Transverse colon (tissue), 4 donors: Measurements from ENCODE around the gene RTN4. TPM values are rescaled to one million over a fixed set of nuclear protein-coding genes. Genes with fewer than 3 reads are reported as not detected.

Experiments used
- DNase-seq: peaks from one replicate; pipeline ENCODE4 v3.0.0-alpha.2; 2019
- H3K27ac ChIP-seq, 4 donors: fragments of 200-600 bp; sonication (generic); 2 replicates each; pipeline ENCODE4 v1.5.1; 2016 to 2018; ENCODE audit warnings: inconsistent platforms in 4 of 4
- H3K27me3 ChIP-seq: fragments of 200-600 bp; sonication (generic); 2 replicates; pipeline ENCODE4 v1.5.1; 2017; ENCODE audit warnings: inconsistent platforms
- H3K36me3 ChIP-seq, 4 donors: fragments of 200-600 bp; sonication (generic); 2 replicates each; pipeline ENCODE4 v1.5.1; 2017 to 2019; ENCODE audit warnings: inconsistent platforms in 4 of 4
- H3K4me1 ChIP-seq, 4 donors: fragments of 200-600 bp; sonication (generic); 2 replicates each; pipeline ENCODE4 v1.5.1; 2017 to 2020; ENCODE audit warnings: inconsistent platforms in 4 of 4
- H3K4me3 ChIP-seq, 4 donors: fragments of 200-600 bp; sonication (generic); 1 replicate in 1 of 4; 2 replicates in 3 of 4; pipeline versions ENCODE4 v1.5.1 to v1.6.1; 2017 to 2019; ENCODE audit warnings: inconsistent platforms in 4 of 4
- H3K9me3 ChIP-seq, 2 donors: fragments of 200-600 bp; sonication (generic); 2 replicates each; pipeline ENCODE4 v1.5.1; 2017 to 2019; ENCODE audit warnings: inconsistent platforms in 2 of 2
- CTCF ChIP-seq, 5 experiments: fragments of 200-600 bp in 3 of 5; fragments of 450-650 bp in 2 of 5; sonication (generic) in 3 of 5; IDR thresholded peaks; 1 replicate in 2 of 5; 2 replicates in 3 of 5; pipeline ENCODE4 v1.5.1; 2016 to 2017; ENCODE audit warnings: antibody characterized with exemption in 5 of 5, inconsistent platforms in 3 of 5, mild to moderate bottlenecking in 2 of 5, moderate library complexity in 1 of 5
- EP300 ChIP-seq: sonication (generic); formaldehyde crosslinking; IDR thresholded peaks from one replicate; pipeline ENCODE4 v1.6.1; 2017; ENCODE audit warnings: antibody characterized with exemption, low read depth
- POLR2A ChIP-seq: fragments of 450-650 bp; IDR thresholded peaks from one replicate; pipeline ENCODE4 v1.6.1; 2016; ENCODE audit warnings: antibody characterized with exemption, mild to moderate bottlenecking, moderate library complexity
- POLR2AphosphoS5 ChIP-seq, 3 donors: sonication (generic); formaldehyde crosslinking; IDR thresholded peaks; one replicate each; pipeline ENCODE4 v1.6.1; 2016; ENCODE audit warnings: antibody characterized with exemption in 3 of 3
- WGBS, 2 donors: methylation state at CpG; one replicate each; pipeline ENCODE4 v1.1.5; 2018; ENCODE audit warnings: low coverage in 1 of 2; 5-methylcytosine and 5-hydroxymethylcytosine counted together
- in situ Hi-C, 4 donors: fragments of 200-750 bp; cut with MboI; loops; one replicate each; pipeline versions ENCODE4 v1.15.0 to v1.15.1; 2017; ENCODE audit warnings: low sequenced_read_pairs in 3 of 4, low pct_ligation_motif_present in 1 of 4, low pct_unique_long_range_greater_than_20kb in 1 of 4
- intact Hi-C: fragments of 100-400 bp; cut with DNase I; formaldehyde crosslinking; loops from one replicate; pipeline ENCODE4 v1.15.1; 2023; ENCODE audit warnings: low total_unique reads
- total RNA-seq, 4 donors: library from RNA; depleted of rRNA; stranded (reverse); fragments of >200 nt; gene quantifications; one replicate each; pipeline ENCODE4 v1.1.0, GENCODE V29; 2016

The RTN4 gene
- 100 to 1,000 TPM in 3 of 4 donors, 10 to 100 TPM in 1; 82.2 to 212 (median 183) TPM for total RNA-seq

DNA sequence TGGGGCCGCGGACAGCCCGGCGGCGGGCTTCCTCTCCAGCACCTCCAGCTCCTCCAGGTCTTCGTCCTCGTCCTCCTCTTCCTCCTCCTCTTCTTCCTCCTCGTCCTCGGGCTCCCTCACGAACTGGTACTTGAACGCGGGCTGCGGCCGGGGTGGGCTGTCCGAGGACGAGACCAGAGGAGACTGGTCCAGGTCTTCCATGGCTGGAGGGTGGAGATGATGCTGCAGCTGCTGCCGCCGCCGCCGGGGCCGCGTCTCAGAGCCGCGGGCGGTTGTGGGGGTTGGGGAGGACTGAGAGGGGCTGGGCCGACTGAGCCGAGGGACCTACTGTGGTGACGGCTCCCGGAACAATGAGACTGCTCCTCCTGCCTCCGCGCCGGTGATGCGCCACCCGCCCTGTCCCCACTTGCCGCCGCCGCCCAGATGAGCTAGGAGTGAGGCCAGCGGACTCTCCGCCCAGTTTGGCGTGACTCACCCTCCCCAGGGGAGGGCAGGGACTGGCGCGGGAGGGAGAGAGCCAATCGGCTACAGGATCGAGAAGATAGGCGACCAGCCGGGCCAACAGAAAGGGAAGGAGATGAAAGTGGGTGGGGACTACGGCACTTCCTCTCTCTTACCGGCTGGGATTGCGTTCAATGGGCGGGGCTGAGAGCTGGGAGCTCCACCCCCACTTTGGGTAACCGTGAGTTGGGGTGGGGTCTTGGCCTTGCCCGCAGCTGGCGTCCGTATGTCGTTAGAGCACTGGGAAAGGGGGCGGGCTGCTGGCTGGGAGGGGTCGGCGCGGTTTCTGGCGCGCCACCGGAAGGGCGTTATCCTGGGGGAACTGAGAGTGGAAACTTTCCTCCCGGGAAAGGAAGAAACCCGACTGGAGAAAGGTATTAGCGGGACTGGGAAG lies at the start of gene RTN4:
Gene RTN4 (minus strand): TSS at position 352 of the 895 bp plus-strand sequence. CDS start 151 bp downstream, at position 201.
- intact Hi-C loops (no loop called here), in situ Hi-C loops (no loop called here)
- H3K4me1 ChIP-seq = peaks cover 15 to 46% (median 34%) of the 10 kb centered on the region in 4 donors
- no peaks in the 10 kb centered on the region for H3K36me3 ChIP-seq
- DNase-seq = peak; percentile 99
- no peaks in the 10 kb centered on the region for H3K27me3 ChIP-seq
- peak within 1 kb of the TSS; percentile 97 to 100 (median 98) for H3K27ac ChIP-seq
- H3K9me3 ChIP-seq = no peaks in the 10 kb centered on the region
- WGBS, 2 donors = 0% methylated on average over 48 of the region's 66 CpGs; no CpG with 5 or more reads in 1 of the 2 donors
- TF ChIP-seq EP300 (no peak), POLR2AphosphoS5 (IDR thresholded peaks at IDR 0.05) (peak; percentile 99), CTCF (IDR thresholded peaks at IDR 0.05) (peak in 3 of 5 experiments; percentile 14 to 68 (median 59)), POLR2A (peak; percentile 99)
- peak within 1 kb of the TSS; percentile 93 to 96 (median 96) for H3K4me3 ChIP-seq

- 92% methylated on average over 2 of the region's 2 CpGs for WGBS, 2 donors
- in situ Hi-C loops = no loop called here
- H3K4me1 ChIP-seq = peaks cover 12 to 46% (median 24%) of the 10 kb centered on the region in 4 donors
- H3K9me3 ChIP-seq = no peaks in the 10 kb centered on the region
- H3K27me3 ChIP-seq = no peaks in the 10 kb centered on the region
- intact Hi-C loops = no loop called here
- H3K4me3 ChIP-seq = no peak overlapping the region
- DNase-seq = no peak
- TF ChIP-seq POLR2AphosphoS5 (IDR thresholded peaks at IDR 0.05) (no peak), EP300 (no peak), CTCF (IDR thresholded peaks at IDR 0.05) (no peak), POLR2A (no peak)
- H3K36me3 ChIP-seq = no peaks in the 10 kb centered on the region
- H3K27ac ChIP-seq = peak overlapping the region; percentile 67 to 86 (median 80)
Observed at GRCh38 chr2:55099493-55099877, 49.2 kb upstream of the RTN4 start.

GRCh38 chr2:55097461-55098410 lies 47.5 kb upstream of the RTN4 start:
- WGBS, 2 donors = 48 to 58% methylated on average over 5 to 6 of the region's 6 CpGs
- no peaks in the 10 kb centered on the region for H3K9me3 ChIP-seq
- peaks cover 12 to 46% (median 24%) of the 10 kb centered on the region in 4 donors for H3K4me1 ChIP-seq
- in situ Hi-C loops = no loop called here
- H3K27me3 ChIP-seq = no peaks in the 10 kb centered on the region
- intact Hi-C loops = no loop called here
- H3K27ac ChIP-seq = peak overlapping the region; percentile 62 to 74 (median 69)
- no peak overlapping the region for H3K4me3 ChIP-seq
- no peak for DNase-seq
- no peaks in the 10 kb centered on the region for H3K36me3 ChIP-seq
- TF ChIP-seq CTCF (IDR thresholded peaks at IDR 0.05) (no peak), EP300 (no peak), POLR2A (no peak), POLR2AphosphoS5 (IDR thresholded peaks at IDR 0.05) (no peak)

DNA sequence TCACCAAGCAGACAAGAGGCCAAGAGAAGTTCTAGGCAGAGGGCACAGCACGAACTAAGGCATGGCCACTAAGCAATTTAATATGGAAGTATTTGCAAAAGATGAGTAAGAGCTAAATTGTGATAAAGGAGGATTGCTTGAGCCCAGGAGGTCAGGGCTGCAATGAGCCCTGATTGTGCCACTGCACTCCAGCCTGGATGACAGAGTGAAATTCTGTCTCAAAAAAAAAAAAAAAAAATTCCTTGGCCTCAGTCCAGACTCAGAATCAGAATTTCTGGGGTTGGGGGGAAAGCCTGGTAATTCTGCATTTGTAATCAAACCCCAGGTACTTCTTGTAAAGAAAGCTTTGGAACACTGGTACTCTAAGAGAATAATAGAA lies 46.8 kb upstream of the RTN4 start:
- intact Hi-C loops (no loop called here), in situ Hi-C loops (no loop called here)
- peak overlapping the region; percentile 62 to 74 (median 69) for H3K27ac ChIP-seq
- H3K27me3 ChIP-seq = no peaks in the 10 kb centered on the region
- TF ChIP-seq POLR2A (no peak), CTCF (IDR thresholded peaks at IDR 0.05) (no peak), EP300 (no peak), POLR2AphosphoS5 (IDR thresholded peaks at IDR 0.05) (no peak)
- WGBS, 2 donors = 82 to 83% methylated on average over 1 of the region's 1 CpG
- no peak for DNase-seq
- H3K36me3 ChIP-seq = no peaks in the 10 kb centered on the region
- H3K4me1 ChIP-seq = peaks cover 12 to 48% (median 24%) of the 10 kb centered on the region in 4 donors
- no peaks in the 10 kb centered on the region for H3K9me3 ChIP-seq
- H3K4me3 ChIP-seq = no peak overlapping the region
